Measurements from ENCODE around the gene MORN1. TPM values are rescaled to one million over a fixed set of nuclear protein-coding genes. Genes with fewer than 3 reads are reported as not detected.

Gene MORN1
- total RNA-seq, 2 experiments from 2014 or later: 10.5 to 11.6 TPM

DNA sequence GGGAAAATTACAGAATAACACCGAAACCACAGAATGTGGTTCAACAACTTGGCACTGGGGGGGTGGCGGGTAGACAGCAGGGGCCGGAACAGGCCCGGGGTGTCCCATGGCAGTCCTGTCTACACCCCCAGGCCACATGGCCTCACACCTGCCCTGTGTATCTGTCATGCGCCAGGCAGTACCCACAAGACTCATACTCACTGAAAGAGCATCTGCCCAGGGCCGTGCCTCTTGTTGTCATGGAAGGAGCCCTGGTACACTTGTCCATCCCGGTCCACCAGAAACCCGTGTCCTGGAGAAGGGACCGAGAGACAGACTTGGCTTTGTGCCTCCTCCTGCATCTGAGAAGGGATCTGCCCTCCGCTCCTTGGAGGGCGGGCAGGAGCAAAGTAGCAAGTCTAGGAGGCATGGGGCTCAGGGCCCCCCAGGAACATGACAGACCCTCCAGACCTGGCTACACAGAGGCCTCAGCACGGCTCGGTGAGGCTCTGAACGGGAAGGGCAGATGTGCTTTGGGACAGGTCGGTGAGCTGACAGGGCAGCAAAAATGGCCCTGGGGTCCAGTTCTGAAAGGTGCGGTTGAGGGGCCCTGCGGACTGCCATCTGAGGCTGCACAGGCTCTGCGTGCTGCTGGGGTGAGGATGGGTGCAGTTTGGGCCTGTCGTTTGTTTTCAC is 5.6 kb downstream of the MORN1 start:
- DNase-seq: peak; percentile 22
- ATAC-seq (ENCODE audit: low read depth): no peak
- no peak overlapping the region for H3K27ac Mint-ChIP-seq
- no peak overlapping the region for H3K4me3 Mint-ChIP-seq
- no peaks in the 10 kb centered on the region for H3K9me3 Mint-ChIP-seq
- H3K27me3 Mint-ChIP-seq: no peaks in the 10 kb centered on the region
- no peaks in the 10 kb centered on the region for H3K36me3 Mint-ChIP-seq
- POLR2A ChIA-PET: interaction anchor here (0.7 kb wide), 1 partner anchor 196 kb away, joined by 3 read pairs; no protein-coding TSS in a partner anchor
- H3K4me1 Mint-ChIP-seq: peaks cover 6% of the 10 kb centered on the region

- Mint-ChIP-seq H3K9me3 (no peaks in the 10 kb centered on the region), H3K36me3 (no peaks in the 10 kb centered on the region), H3K27ac (no peak overlapping the region), H3K27me3 (no peaks in the 10 kb centered on the region), H3K4me1 (peaks cover 3% of the 10 kb centered on the region), H3K4me3 (no peak overlapping the region)
- POLR2A ChIA-PET: interaction anchor here (0.7 kb wide), 1 partner anchor 195 kb away, joined by 3 read pairs; no protein-coding TSS in a partner anchor
- DNase-seq (peak; percentile 26), ATAC-seq (ENCODE audit: low read depth) (no peak)
Observed at GRCh38 chr1:2384941-2385481, 6.3 kb downstream of the MORN1 start.

DNA sequence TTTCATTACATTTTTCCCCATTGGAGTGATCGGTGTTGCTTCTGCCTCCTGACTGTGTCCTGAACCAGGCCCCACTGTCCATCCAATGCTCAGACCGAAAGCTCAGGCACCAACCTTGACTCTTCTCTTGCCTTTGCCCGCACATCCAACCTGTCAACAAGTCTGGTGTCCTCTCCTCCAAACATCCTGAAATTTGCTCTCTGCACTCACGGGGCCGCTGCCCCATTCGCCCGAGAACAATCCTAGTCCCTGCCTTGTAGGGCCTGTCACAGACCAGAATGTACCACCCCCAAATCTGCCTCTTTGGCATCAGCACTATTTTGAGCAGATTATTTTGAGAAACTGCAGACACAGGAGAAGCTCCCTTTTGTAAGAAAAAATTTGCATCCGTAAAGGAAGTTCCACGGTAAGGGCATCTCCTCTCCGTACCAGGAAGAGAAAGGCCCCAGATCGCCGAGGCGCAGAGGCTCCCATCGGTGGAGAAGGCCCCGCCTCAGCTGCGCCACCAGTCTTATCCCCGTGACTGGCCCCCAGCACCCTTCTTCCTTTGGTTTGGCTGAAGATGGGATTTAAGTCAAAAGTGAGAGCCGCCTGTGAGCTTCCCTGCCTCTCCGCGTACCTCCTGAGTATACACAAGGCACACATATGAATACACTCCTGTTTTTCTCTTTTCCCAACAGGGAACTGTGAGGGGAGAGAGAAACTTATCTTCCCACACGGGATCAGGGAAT is 7.1 kb downstream of the MORN1 start:
- DNase-seq: peak; percentile 20
- no peaks in the 10 kb centered on the region for H3K36me3 Mint-ChIP-seq
- ATAC-seq (ENCODE audit: low read depth): no peak

DNA sequence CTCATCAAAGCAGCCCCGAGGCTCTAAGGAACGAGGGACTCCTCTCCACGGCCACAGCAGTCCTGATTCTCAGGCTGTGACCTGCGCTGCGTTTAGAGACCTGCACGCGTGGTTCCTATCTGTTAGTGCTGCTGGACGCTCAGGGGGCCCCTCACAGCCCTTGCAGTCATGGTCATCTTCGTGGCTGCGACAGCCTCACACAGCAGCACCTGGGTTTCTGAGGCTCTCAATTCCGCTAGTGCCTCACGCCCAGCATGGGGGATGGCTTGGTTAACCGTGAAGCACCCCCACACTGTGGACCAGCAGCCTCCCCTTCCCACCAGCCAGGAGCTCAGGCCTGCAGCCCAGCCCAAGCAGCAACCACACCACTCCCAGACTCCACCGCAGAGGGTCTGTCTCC is 7.8 kb downstream of the MORN1 start:
- no peak overlapping the region for H3K4me3 Mint-ChIP-seq
- H3K27me3 Mint-ChIP-seq: no peaks in the 10 kb centered on the region
- no peaks in the 10 kb centered on the region for H3K4me1 Mint-ChIP-seq
- no peaks in the 10 kb centered on the region for H3K36me3 Mint-ChIP-seq
- POLR2A ChIA-PET: interaction anchor here (4.9 kb wide), 1 partner anchor 188 kb away, joined by 63 read pairs; the partner anchor contains the start of gene FAAP20
- ATAC-seq (ENCODE audit: low read depth) (no peak), DNase-seq (peak; percentile 21)
- H3K27ac Mint-ChIP-seq: no peak overlapping the region
- no peaks in the 10 kb centered on the region for H3K9me3 Mint-ChIP-seq

More for the DNA sequence above, 7.1 kb downstream of the MORN1 start:
- H3K27ac Mint-ChIP-seq: no peak overlapping the region
- no peaks in the 10 kb centered on the region for H3K27me3 Mint-ChIP-seq
- H3K9me3 Mint-ChIP-seq: no peaks in the 10 kb centered on the region
- POLR2A ChIA-PET: interaction anchor here (4.9 kb wide), 1 partner anchor 189 kb away, joined by 63 read pairs; the partner anchor contains the start of gene FAAP20
- no peaks in the 10 kb centered on the region for H3K4me1 Mint-ChIP-seq
- H3K4me3 Mint-ChIP-seq: no peak overlapping the region

DNA sequence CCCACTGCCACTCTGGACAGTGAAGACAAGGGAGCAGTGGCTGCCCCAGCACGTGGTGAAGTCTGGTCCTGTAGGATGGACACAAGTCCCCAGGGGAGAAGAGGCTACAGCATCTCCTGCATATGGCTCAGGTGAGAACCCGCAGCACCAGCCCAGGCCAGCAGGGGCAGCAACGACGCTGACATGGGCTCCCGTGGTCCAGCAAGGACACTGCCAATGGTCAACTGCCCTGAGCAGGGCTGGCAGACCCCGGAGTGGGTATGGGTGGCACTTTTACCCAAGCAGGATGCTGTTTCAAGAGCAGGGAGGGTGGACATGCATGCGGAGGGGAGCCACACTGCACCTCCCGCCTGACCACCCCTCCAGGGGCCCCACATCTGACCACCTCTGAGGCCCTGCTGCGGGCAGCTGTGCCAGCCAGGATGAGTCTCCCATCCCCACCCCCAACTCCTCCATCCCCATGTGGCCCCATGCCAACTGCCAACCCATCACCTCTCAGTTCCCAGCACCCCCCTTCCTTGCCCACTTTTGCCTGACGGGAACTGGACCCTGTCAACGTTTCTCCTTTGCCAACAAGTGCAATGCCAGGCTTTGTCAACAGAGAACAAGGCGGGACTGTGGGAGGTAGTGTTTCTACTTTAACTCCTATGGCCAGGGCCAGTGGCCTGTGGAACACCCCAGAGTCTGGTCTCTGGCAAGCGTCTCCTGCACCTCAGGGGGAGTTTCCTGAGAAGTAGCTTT is 8.6 kb downstream of the MORN1 start:
- H3K36me3 Mint-ChIP-seq: no peaks in the 10 kb centered on the region
- H3K27ac Mint-ChIP-seq: no peak overlapping the region
- POLR2A ChIA-PET: interaction anchor here (0.8 to 4.9 kb wide), 6 partner anchors 9 to 188 kb away, joined by 3 to 63 read pairs (median 6); partner anchors contain the start of genes FAAP20, MORN1 and RER1
- no peak for ATAC-seq (ENCODE audit: low read depth)
- H3K9me3 Mint-ChIP-seq: no peaks in the 10 kb centered on the region
- H3K27me3 Mint-ChIP-seq: no peaks in the 10 kb centered on the region
- peak; percentile 60 for DNase-seq
- no peaks in the 10 kb centered on the region for H3K4me1 Mint-ChIP-seq
- H3K4me3 Mint-ChIP-seq: no peak overlapping the region

GRCh38 chr1:2381741-2382620 is 9.4 kb downstream of the MORN1 start:
- ATAC-seq (ENCODE audit: low read depth) (peak; percentile 94), DNase-seq (peak; percentile 88)
- Mint-ChIP-seq H3K4me3 (no peak overlapping the region), H3K27me3 (no peaks in the 10 kb centered on the region), H3K27ac (no peak overlapping the region), H3K36me3 (no peaks in the 10 kb centered on the region), H3K4me1 (no peaks in the 10 kb centered on the region), H3K9me3 (no peaks in the 10 kb centered on the region)
- POLR2A ChIA-PET: interaction anchor here (0.6 to 4.9 kb wide), 8 partner anchors 10 to 187 kb away, joined by 3 to 63 read pairs (median 4); partner anchors contain the start of genes FAAP20, MORN1 and RER1

DNA sequence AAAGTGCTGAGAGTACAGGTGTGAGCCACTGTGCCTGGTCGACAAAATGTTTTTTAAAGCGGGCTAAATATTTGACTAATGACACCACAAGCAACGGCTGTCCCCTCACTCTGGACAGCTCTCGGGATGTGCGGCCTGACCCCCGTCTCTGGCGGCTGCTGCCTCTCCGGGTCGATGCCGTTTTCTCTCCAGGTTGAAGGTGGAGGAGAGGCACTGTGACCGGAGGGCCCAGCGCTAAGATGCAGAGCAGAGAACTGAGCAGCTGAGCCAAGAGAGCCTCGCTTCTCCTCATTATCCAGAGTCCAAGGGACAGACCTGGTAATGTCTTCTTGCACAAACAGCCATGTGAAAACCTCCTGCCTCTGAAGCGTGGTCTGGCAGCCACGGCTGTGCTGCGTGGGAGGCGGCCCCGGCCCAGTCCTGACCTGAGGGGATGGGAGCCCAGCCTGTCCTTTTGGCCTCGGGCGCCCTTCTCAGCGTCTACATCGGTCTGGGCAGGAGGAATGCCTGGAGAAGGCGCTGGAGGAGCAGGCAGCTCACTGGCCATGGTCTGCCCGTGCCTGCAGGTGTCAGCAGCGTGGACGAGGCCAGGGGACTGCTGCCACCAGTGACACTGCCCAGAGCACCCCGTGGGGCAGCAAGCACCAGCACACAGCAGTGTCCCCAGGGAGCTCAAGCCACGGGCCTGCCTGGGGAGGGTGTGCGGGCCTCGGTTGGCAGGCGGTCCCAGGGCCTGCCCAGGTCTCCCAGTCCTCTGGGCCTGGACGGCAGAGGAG is 10.3 kb downstream of the MORN1 start:
- Mint-ChIP-seq H3K27me3 (no peaks in the 10 kb centered on the region), H3K4me1 (no peaks in the 10 kb centered on the region), H3K9me3 (no peaks in the 10 kb centered on the region), H3K4me3 (no peak overlapping the region), H3K27ac (no peak overlapping the region), H3K36me3 (no peaks in the 10 kb centered on the region)
- ATAC-seq (ENCODE audit: low read depth) (no peak), DNase-seq (peak; percentile 31)
- POLR2A ChIA-PET: interaction anchor here (0.6 to 4.9 kb wide), 7 partner anchors 11 to 186 kb away, joined by 3 to 63 read pairs (median 6); partner anchors contain the start of genes FAAP20, MORN1 and RER1

- no peak overlapping the region for H3K27ac Mint-ChIP-seq
- DNase-seq (peak; percentile 25), ATAC-seq (ENCODE audit: low read depth) (no peak)
- H3K36me3 Mint-ChIP-seq: no peaks in the 10 kb centered on the region
- POLR2A ChIA-PET: interaction anchor here (2.6 to 4.9 kb wide), 2 partner anchors 181 to 185 kb away, joined by 11 to 63 read pairs; partner anchors contain the start of gene FAAP20
- no peaks in the 10 kb centered on the region for H3K4me1 Mint-ChIP-seq
- H3K27me3 Mint-ChIP-seq: no peaks in the 10 kb centered on the region
- no peak overlapping the region for H3K4me3 Mint-ChIP-seq
- H3K9me3 Mint-ChIP-seq: no peaks in the 10 kb centered on the region
Observed at GRCh38 chr1:2379733-2380404, 11.5 kb downstream of the MORN1 start.

- Mint-ChIP-seq H3K4me3 (no peak overlapping the region), H3K4me1 (no peaks in the 10 kb centered on the region), H3K27me3 (no peaks in the 10 kb centered on the region), H3K36me3 (no peaks in the 10 kb centered on the region), H3K9me3 (no peaks in the 10 kb centered on the region), H3K27ac (no peak overlapping the region)
- POLR2A ChIA-PET: interaction anchor here (0.8 kb wide), 1 partner anchor 150 kb away, joined by 3 read pairs; no protein-coding TSS in a partner anchor
- DNase-seq (no peak), ATAC-seq (ENCODE audit: low read depth) (no peak)
Observed at GRCh38 chr1:2378956-2379732, 12.2 kb downstream of the MORN1 start.

DNA sequence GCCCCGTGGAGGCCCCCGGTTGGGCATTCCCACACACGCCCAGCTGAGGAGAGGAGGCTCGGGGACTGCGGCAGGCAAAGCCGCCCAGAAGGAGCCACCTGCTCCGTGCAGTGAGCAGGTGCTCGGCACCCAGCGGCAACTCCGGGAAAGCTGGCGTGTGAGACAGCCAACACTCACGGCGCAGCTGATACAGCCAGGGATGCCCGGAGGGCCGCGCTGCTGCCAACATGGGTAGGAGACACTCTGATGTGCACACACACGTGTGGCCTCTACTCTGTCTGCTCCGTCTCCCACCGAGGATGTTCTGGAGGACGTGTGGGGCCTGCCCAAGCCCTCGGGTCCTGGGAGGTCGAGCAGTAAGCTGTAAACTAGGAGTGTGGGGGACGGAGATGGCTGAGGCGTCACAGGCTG is 12.9 kb downstream of the MORN1 start:
- POLR2A ChIA-PET: interaction anchor here (0.8 kb wide), 1 partner anchor 149 kb away, joined by 3 read pairs; no protein-coding TSS in a partner anchor
- DNase-seq (no peak), ATAC-seq (ENCODE audit: low read depth) (no peak)
- Mint-ChIP-seq H3K4me3 (no peak overlapping the region), H3K27ac (no peak overlapping the region), H3K27me3 (no peaks in the 10 kb centered on the region), H3K4me1 (no peaks in the 10 kb centered on the region), H3K9me3 (no peaks in the 10 kb centered on the region), H3K36me3 (no peaks in the 10 kb centered on the region)

All from activated naive CD8-positive, alpha-beta T cell treated with anti-CD3 and anti-CD28 coated beads, Interleukin-2, amount 10 ng/mL, durations not matched to agents 7 days and 5 days (primary cell).